Lower lobe of right lung (tissue), 2 donors: ENCODE results near the gene CD34. TPM values are rescaled to one million over a fixed set of nuclear protein-coding genes. Genes with fewer than 3 reads are reported as not detected.

Experiments
- ATAC-seq, 2 donors: fragments of 200-7000 bp; cut with Tn5 transposase; one replicate each; pipeline ENCODE4 v1.9.1; 2020 to 2022; ENCODE audit warnings: mild to moderate bottlenecking in 2 of 2, moderate library complexity in 2 of 2
- DNase-seq: peaks from one replicate; pipeline ENCODE4 v3.0.0-alpha.2; 2020
- H3K27ac ChIP-seq: fragments of 200-600 bp; one replicate; pipeline ENCODE4 v1.8.0; 2022
- H3K27me3 ChIP-seq: fragments of 200-600 bp; one replicate; pipeline ENCODE4 v1.8.0; 2022; ENCODE audit warnings: low read depth
- H3K36me3 ChIP-seq: fragments of 200-600 bp; one replicate; pipeline ENCODE4 v1.8.0; 2022; ENCODE audit warnings: mild to moderate bottlenecking
- H3K4me1 ChIP-seq: fragments of 200-600 bp; one replicate; pipeline ENCODE4 v1.8.0; 2022
- H3K4me3 ChIP-seq: fragments of 200-600 bp; one replicate; pipeline ENCODE4 v1.8.0; 2022; ENCODE audit warnings: mild to moderate bottlenecking
- H3K9me3 ChIP-seq: fragments of 200-600 bp; one replicate; pipeline ENCODE4 v1.8.0; 2022
- CTCF ChIP-seq: fragments of 200-600 bp; IDR thresholded peaks from one replicate; pipeline ENCODE4 v1.8.0; 2022; ENCODE audit warnings: antibody characterized with exemption, mild to moderate bottlenecking
- intact Hi-C: fragments of 100-400 bp; cut with DNase I; formaldehyde crosslinking; loops from one replicate; pipeline ENCODE4 v1.11.0; 2022
- total RNA-seq: library from RNA; stranded (reverse); fragmentation: NEBNext Ultra II Directional; extraction: Animal tissue kit (Norgen Biotek cat#: 25700); gene quantifications from one replicate; pipeline ENCODE4 v1.2.1, GENCODE V29; 2021
- donor health status: DM: no; HTN: yes; CAD: no; lungs with severe emphysema.

The CD34 gene
- total RNA-seq, 1 donor from 2014 or later: 44.6 TPM

DNA sequence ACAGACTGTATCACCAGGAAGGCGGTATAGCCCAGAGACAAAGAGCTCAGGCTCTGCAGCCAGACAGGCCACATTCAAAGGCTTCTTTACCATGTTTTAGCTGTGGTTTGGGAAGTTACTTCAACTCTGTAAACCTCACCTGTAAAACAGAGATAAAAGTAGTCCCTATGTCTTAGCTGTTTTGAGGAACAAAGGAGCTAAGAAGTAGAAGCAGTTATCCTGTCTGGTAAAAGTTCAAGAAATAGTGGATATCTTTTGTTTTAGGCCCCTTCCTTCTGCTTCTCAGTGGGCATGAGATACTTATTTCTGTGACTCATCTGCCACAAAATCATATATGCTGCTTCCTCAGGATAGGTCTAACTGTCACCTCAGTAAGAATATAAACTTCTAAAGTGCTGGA is 6.5 kb downstream of the CD34 start:
- H3K4me3 ChIP-seq: no peak overlapping the region
- no peak for DNase-seq
- no peaks in the 10 kb centered on the region for H3K9me3 ChIP-seq
- H3K27me3 ChIP-seq: no peaks in the 10 kb centered on the region
- peaks cover 26% of the 10 kb centered on the region for H3K4me1 ChIP-seq
- intact Hi-C loops: no loop called here
- no peaks in the 10 kb centered on the region for H3K36me3 ChIP-seq
- H3K27ac ChIP-seq: no peak overlapping the region
- TF ChIP-seq CTCF: no peak
- no peak for ATAC-seq

GRCh38 chr1:207903767-207904166 is 7.2 kb downstream of the CD34 start:
- intact Hi-C loops: no loop called here
- H3K27me3 ChIP-seq: no peaks in the 10 kb centered on the region
- no peaks in the 10 kb centered on the region for H3K36me3 ChIP-seq
- no peak overlapping the region for H3K4me3 ChIP-seq
- H3K9me3 ChIP-seq: no peaks in the 10 kb centered on the region
- DNase-seq (no peak), ATAC-seq (no peak)
- peaks cover 26% of the 10 kb centered on the region for H3K4me1 ChIP-seq
- TF ChIP-seq CTCF: no peak
- no peak overlapping the region for H3K27ac ChIP-seq

- DNase-seq (no peak), ATAC-seq (no peak)
- TF ChIP-seq CTCF: no peak
- no peak overlapping the region for H3K4me3 ChIP-seq
- intact Hi-C loops: no loop called here
- peaks cover 24% of the 10 kb centered on the region for H3K4me1 ChIP-seq
- no peaks in the 10 kb centered on the region for H3K27me3 ChIP-seq
- H3K36me3 ChIP-seq: no peaks in the 10 kb centered on the region
- no peaks in the 10 kb centered on the region for H3K9me3 ChIP-seq
- peak overlapping the region; percentile 24 for H3K27ac ChIP-seq
Observed at GRCh38 chr1:207903053-207903452, 7.9 kb downstream of the CD34 start.

GRCh38 chr1:207902566-207902965 is 8.4 kb downstream of the CD34 start:
- no peak for ATAC-seq
- DNase-seq: no peak
- H3K27ac ChIP-seq: peak overlapping the region; percentile 24
- no peaks in the 10 kb centered on the region for H3K36me3 ChIP-seq
- peaks cover 23% of the 10 kb centered on the region for H3K4me1 ChIP-seq
- no peaks in the 10 kb centered on the region for H3K9me3 ChIP-seq
- no peaks in the 10 kb centered on the region for H3K27me3 ChIP-seq
- TF ChIP-seq CTCF: no peak
- intact Hi-C loops: no loop called here
- no peak overlapping the region for H3K4me3 ChIP-seq

DNA sequence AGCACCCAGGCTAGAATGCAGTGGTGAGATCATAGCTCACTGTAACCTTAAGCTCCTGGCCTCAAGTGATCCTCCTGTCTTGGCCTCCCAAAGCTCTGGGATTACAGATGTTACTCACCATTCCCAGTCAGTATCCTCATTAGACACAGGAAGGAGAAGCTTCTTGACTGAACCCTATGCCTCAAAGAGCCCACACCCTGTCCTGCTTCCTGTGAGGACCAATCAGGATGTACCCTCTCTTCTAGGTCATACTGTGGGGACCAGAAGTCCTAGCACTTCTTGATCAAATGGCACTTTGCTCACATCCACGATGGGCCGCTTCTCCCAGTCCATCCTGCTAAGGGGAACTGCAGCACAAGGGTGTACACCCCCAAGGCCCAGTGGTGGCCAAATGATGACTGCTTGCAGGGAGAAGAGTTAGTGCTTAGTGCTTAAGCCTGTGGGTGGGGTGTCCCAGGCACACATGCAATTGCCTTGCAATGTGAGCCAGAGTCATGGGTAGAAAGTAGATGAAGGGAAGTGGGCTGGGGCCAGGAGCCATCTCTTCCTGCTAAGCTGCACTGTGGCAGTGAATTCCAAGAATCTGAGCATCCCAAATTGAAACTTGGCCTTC is 9.8 kb downstream of the CD34 start:
- H3K36me3 ChIP-seq: no peaks in the 10 kb centered on the region
- intact Hi-C loops: no loop called here
- no peaks in the 10 kb centered on the region for H3K27me3 ChIP-seq
- DNase-seq: no peak
- peaks cover 26% of the 10 kb centered on the region for H3K4me1 ChIP-seq
- ATAC-seq: no peak
- H3K27ac ChIP-seq: no peak overlapping the region
- no peaks in the 10 kb centered on the region for H3K9me3 ChIP-seq
- TF ChIP-seq CTCF: no peak
- no peak overlapping the region for H3K4me3 ChIP-seq

- TF ChIP-seq CTCF: no peak
- H3K4me1 ChIP-seq: peaks cover 26% of the 10 kb centered on the region
Observed at GRCh38 chr1:207898836-207899235, 12.1 kb downstream of the CD34 start.

More at GRCh38 chr1:207898836-207899235, 12.1 kb downstream of the CD34 start:
- intact Hi-C loops: no loop called here
- H3K27ac ChIP-seq: no peak overlapping the region
- no peaks in the 10 kb centered on the region for H3K36me3 ChIP-seq
- DNase-seq (no peak), ATAC-seq (no peak)
- no peak overlapping the region for H3K4me3 ChIP-seq
- no peaks in the 10 kb centered on the region for H3K27me3 ChIP-seq
- no peaks in the 10 kb centered on the region for H3K9me3 ChIP-seq
